KMS-11 (cell line): ENCODE results near the gene DIS3L2.
"Not testable (repeated sequence)": the region's sequence is repeated elsewhere in the genome, so short reads cannot be mapped to it uniquely, and the experiment has no call there.

Experiments
- H2AFZ ChIP-seq: fragments of 200-600 bp; sonication (generic); 2 replicates; pipeline ENCODE4 v1.6.1; 2016; ENCODE audit warnings: antibody characterized with exemption, mixed run types, low read depth
- H3K27ac ChIP-seq: fragments of 200-600 bp; sonication (generic); 2 replicates; pipeline ENCODE4 v1.6.1; 2016; ENCODE audit warnings: mild to moderate bottlenecking, mixed run types
- H3K27me3 ChIP-seq: fragments of 200-600 bp; sonication (generic); 2 replicates; pipeline ENCODE4 v1.6.1; 2017; ENCODE audit warnings: mild to moderate bottlenecking, low read depth, mixed run types, moderate library complexity; ENCODE audit not compliant: insufficient read depth
- H3K36me3 ChIP-seq: fragments of 200-600 bp; sonication (generic); 2 replicates; pipeline ENCODE4 v1.6.1; 2017; ENCODE audit warnings: mild to moderate bottlenecking, mixed run types; ENCODE audit not compliant: insufficient read depth
- H3K4me1 ChIP-seq: fragments of 200-600 bp; sonication (generic); 2 replicates; pipeline ENCODE4 v1.6.1; 2016; ENCODE audit warnings: mild to moderate bottlenecking, low read depth, mixed run types; ENCODE audit not compliant: poor library complexity, severe bottlenecking
- H3K4me2 ChIP-seq: fragments of 200-600 bp; sonication (generic); 2 replicates; pipeline ENCODE4 v1.7.0; 2016; ENCODE audit warnings: mild to moderate bottlenecking, mixed run types
- H3K4me3 ChIP-seq: fragments of 200-600 bp; sonication (generic); IDR thresholded peaks from 2 replicates; pipeline ENCODE4 v1.6.1; 2017; ENCODE audit warnings: low read depth, low read length, mixed read lengths; ENCODE audit not compliant: insufficient read depth
- H3K79me2 ChIP-seq: fragments of 200-600 bp; sonication (generic); 2 replicates; pipeline ENCODE4 v1.6.1; 2016; ENCODE audit warnings: low read depth, mixed run types; ENCODE audit not compliant: insufficient read depth
- H3K9ac ChIP-seq: fragments of 200-600 bp; sonication (generic); 2 replicates; pipeline ENCODE4 v1.6.1; 2016; ENCODE audit warnings: mild to moderate bottlenecking, mixed run types
- H4K20me1 ChIP-seq: fragments of 200-600 bp; sonication (generic); 2 replicates; pipeline ENCODE4 v1.6.1; 2016; ENCODE audit warnings: mild to moderate bottlenecking, mixed run types; ENCODE audit not compliant: insufficient read depth
- TF ChIP-seq, protein P1 (sequence below): fragments of 200-600 bp; sonication (generic); conservative IDR thresholded peaks from 2 replicates; pipeline ENCODE4 v1.6.1; 2017; ENCODE audit warnings: low read depth, mild to moderate bottlenecking, antibody characterized with exemption, low read length, moderate library complexity, mixed read lengths

The DIS3L2 gene

DNA sequence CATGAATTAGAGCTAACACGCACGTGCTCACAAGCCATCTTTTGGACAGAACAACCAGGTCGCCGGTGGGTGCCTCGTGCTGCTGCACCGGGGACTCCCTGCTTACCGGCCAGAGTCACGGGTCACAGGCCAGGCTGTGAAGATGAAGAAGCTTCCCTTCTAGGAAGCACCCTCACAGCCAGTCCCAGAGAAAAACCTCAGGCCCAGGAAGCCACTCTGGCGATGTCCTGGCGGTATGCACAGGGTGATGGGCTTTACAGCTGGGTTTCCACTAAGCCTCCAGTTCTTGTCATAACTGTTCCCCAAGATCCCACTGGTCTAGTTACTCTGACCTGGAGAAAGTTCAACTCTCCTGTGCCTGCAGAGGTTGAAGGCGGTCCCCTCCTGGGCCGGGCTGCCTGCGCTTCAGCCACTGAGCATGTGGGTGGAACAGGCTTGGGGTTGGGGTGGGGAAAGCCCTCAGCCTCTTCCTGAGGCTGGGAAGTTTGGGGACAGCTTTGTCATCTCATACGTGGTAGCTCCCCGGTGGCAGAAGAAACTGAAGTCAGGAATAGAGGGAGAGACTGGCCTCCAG, 15.2 kb upstream of the DIS3L2 start:
- no peak overlapping the region for H3K27ac ChIP-seq
- no peaks in the 10 kb centered on the region for H3K27me3 ChIP-seq
- H3K9ac ChIP-seq = no peak overlapping the region
- no peak overlapping the region for H3K4me2 ChIP-seq
- H3K4me3 ChIP-seq = no peak overlapping the region
- no peaks in the 10 kb centered on the region for H3K36me3 ChIP-seq
- H3K4me1 ChIP-seq = no peaks in the 10 kb centered on the region
- H4K20me1 ChIP-seq = no peaks in the 10 kb centered on the region
- H2AFZ ChIP-seq = no peak overlapping the region
- TF ChIP-seq, protein P1, sequence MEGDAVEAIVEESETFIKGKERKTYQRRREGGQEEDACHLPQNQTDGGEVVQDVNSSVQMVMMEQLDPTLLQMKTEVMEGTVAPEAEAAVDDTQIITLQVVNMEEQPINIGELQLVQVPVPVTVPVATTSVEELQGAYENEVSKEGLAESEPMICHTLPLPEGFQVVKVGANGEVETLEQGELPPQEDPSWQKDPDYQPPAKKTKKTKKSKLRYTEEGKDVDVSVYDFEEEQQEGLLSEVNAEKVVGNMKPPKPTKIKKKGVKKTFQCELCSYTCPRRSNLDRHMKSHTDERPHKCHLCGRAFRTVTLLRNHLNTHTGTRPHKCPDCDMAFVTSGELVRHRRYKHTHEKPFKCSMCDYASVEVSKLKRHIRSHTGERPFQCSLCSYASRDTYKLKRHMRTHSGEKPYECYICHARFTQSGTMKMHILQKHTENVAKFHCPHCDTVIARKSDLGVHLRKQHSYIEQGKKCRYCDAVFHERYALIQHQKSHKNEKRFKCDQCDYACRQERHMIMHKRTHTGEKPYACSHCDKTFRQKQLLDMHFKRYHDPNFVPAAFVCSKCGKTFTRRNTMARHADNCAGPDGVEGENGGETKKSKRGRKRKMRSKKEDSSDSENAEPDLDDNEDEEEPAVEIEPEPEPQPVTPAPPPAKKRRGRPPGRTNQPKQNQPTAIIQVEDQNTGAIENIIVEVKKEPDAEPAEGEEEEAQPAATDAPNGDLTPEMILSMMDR = no peak
- H3K79me2 ChIP-seq = no peaks in the 10 kb centered on the region

DNA sequence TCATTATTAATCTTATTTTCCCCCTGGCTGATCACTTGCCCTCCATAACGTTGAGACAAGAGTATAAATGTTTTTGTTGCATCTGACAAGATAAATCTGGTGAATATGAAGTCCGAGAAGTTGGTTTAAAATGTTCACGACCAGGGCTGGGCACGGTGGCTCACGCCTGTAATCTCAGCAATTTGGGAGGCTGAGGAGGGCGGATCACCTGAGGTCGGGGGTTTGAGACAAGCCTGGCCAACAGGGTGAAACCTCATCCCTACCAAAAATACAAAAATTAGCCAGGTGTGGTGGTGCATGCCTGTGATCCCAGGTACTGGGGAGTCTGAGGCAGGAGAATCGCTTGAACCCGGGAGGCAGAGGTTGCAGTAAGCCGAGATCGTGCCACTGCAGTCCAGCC, 14.4 kb upstream of the DIS3L2 start:
- not testable (repeated sequence) for H2AFZ ChIP-seq, H3K4me1 ChIP-seq, H3K36me3 ChIP-seq, H3K79me2 ChIP-seq, H3K9ac ChIP-seq, H3K4me3 ChIP-seq, H3K27ac ChIP-seq, H3K4me2 ChIP-seq, H4K20me1 ChIP-seq, H3K27me3 ChIP-seq

DNA sequence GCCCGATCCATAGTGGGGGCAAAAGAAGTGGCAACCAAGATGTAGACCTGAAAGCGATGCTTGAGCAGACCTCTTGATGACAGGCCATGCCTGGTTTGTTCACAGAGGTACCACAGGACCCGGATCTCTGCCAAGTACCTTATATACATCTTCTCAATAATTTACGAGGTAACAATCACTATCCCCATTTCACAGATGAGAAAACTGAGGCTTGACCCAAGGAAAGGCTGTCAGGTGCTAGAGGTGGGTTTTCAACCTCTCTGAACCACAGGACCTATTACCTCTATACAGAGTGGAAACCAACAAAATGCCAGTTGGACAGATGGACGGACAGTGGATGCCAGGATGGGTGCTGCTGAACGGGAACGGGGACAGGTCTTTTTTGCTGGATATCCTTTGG, 13.8 kb upstream of the DIS3L2 start:
- no peak overlapping the region for H3K4me2 ChIP-seq
- H3K27ac ChIP-seq = no peak overlapping the region
- no peak overlapping the region for H3K4me3 ChIP-seq
- no peaks in the 10 kb centered on the region for H3K4me1 ChIP-seq
- H4K20me1 ChIP-seq = no peaks in the 10 kb centered on the region
- TF ChIP-seq, protein P1 = no peak
- H3K9ac ChIP-seq = no peak overlapping the region
- no peaks in the 10 kb centered on the region for H3K36me3 ChIP-seq
- H3K27me3 ChIP-seq = no peaks in the 10 kb centered on the region
- no peaks in the 10 kb centered on the region for H3K79me2 ChIP-seq
- no peak overlapping the region for H2AFZ ChIP-seq

DNA sequence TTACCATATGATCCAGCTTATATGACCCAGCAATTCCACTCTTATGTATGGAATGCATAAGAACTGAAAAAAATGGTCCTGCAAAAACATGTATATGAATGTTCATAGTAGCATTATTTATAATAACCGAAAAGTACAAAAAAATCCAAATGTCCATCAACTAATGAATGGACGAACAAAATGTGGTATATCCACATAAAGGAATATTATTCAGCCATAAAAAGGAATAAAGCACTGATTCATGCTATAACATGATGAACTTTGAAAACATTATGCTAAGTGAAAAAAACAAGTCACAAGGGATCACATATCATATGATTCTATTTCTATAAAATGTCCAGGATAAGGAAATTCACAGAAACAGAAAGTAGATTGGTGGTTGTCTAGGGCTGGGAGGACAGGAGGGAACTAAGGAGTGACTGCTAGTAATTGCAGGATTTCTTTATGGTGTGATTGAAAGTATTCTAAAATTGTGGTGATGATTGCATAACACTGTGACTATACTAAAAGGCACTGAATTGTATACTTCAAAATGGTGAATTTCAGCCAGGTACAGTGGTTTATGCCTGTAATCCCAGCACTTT, 10.0 kb upstream of the DIS3L2 start:
- H2AFZ ChIP-seq = no peak overlapping the region
- H4K20me1 ChIP-seq = no peaks in the 10 kb centered on the region
- H3K27ac ChIP-seq = no peak overlapping the region
- H3K27me3 ChIP-seq = no peaks in the 10 kb centered on the region
- H3K4me1 ChIP-seq = no peaks in the 10 kb centered on the region
- TF ChIP-seq, protein P1 = no peak
- H3K4me2 ChIP-seq = no peak overlapping the region
- H3K36me3 ChIP-seq = no peaks in the 10 kb centered on the region
- no peak overlapping the region for H3K4me3 ChIP-seq
- no peaks in the 10 kb centered on the region for H3K79me2 ChIP-seq
- no peak overlapping the region for H3K9ac ChIP-seq

DNA sequence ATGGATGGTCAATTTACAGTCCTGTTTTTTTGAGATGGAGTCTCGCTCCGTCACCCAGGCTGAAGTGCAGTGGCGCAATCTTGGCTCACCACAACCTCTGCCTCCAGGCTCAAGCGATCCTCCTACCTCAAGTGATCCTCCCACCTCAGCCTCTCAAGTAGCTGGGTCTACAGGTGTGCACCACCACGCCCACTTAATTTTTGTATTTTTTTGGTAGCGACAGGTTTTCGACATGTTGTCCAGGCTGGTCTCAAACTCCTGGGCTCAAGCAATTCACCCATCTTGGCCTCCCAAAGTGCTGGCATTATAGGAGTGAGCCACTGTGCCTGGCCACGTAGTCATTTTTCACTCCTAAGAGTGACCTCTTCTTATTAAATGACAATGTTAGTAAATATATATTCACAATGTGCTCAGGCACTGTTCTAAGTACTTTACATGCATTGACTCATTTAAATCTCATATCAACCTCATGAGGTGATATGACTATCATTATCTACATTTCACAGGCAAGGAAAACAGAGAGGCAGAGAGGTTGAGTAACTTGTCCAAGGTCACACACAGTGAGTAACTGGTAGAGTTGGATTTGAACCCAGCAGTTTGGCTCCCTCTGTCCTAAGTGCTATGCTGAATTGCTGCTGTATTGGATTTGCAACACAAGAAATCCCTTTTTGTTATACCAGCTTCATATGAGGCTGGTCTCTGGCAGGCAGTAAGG, 5.6 kb upstream of the DIS3L2 start:
- Histone ChIP-seq H3K36me3 (no peaks in the 10 kb centered on the region), H4K20me1 (no peaks in the 10 kb centered on the region), H3K27ac (no peak overlapping the region), H3K27me3 (no peaks in the 10 kb centered on the region), H3K79me2 (no peaks in the 10 kb centered on the region), H2AFZ (no peak overlapping the region), H3K4me1 (peaks cover 2% of the 10 kb centered on the region), H3K4me2 (no peak overlapping the region), H3K4me3 (no peak overlapping the region), H3K9ac (no peak overlapping the region)
- TF ChIP-seq, protein P1 = no peak
